ENCODE data around the gene SPATA1.

The SPATA1 gene

GRCh38 chr1:84480650-84481049 is 25.5 kb upstream of the SPATA1 start:
- DNase-seq (ENCODE audit: low spot score) = peak; percentile 34
- in situ Hi-C loops (cut with MboI; ENCODE audit: low pct_unique_long_range_greater_than_20kb, low sequenced_read_pairs, unreplicated experiment) = no loop called here
- TF ChIP-seq CTCF (IDR thresholded peaks at IDR 0.05; ENCODE audit: extremely low read depth, insufficient read depth, missing control alignments) = no peak

GRCh38 chr1:84481317-84481716 is 24.9 kb upstream of the SPATA1 start:
- no peak for TF ChIP-seq CTCF (IDR thresholded peaks at IDR 0.05; ENCODE audit: extremely low read depth, insufficient read depth, missing control alignments)
- in situ Hi-C loops (cut with MboI; ENCODE audit: low pct_unique_long_range_greater_than_20kb, low sequenced_read_pairs, unreplicated experiment) = no loop called here
- DNase-seq (ENCODE audit: low spot score) = no peak

- TF ChIP-seq CTCF (IDR thresholded peaks at IDR 0.05; ENCODE audit: extremely low read depth, insufficient read depth, missing control alignments) = no peak
- in situ Hi-C loops (cut with MboI; ENCODE audit: low pct_unique_long_range_greater_than_20kb, low sequenced_read_pairs, unreplicated experiment) = no loop called here
- DNase-seq (ENCODE audit: low spot score) = no peak
Observed at GRCh38 chr1:84488107-84488506, 18.1 kb upstream of the SPATA1 start.

- no peak for DNase-seq (ENCODE audit: low spot score)
- no peak for TF ChIP-seq CTCF (IDR thresholded peaks at IDR 0.05; ENCODE audit: extremely low read depth, insufficient read depth, missing control alignments)
- in situ Hi-C loops (cut with MboI; ENCODE audit: low pct_unique_long_range_greater_than_20kb, low sequenced_read_pairs, unreplicated experiment) = no loop called here
Observed at GRCh38 chr1:84489766-84490165, 16.4 kb upstream of the SPATA1 start.

GRCh38 chr1:84492726-84493125 is 13.5 kb upstream of the SPATA1 start:
- no peak for DNase-seq (ENCODE audit: low spot score)
- in situ Hi-C loops (cut with MboI; ENCODE audit: low pct_unique_long_range_greater_than_20kb, low sequenced_read_pairs, unreplicated experiment) = no loop called here
- TF ChIP-seq CTCF (IDR thresholded peaks at IDR 0.05; ENCODE audit: extremely low read depth, insufficient read depth, missing control alignments) = no peak

GRCh38 chr1:84493747-84494146 is 12.4 kb upstream of the SPATA1 start:
- no peak for DNase-seq (ENCODE audit: low spot score)
- in situ Hi-C loops (cut with MboI; ENCODE audit: low pct_unique_long_range_greater_than_20kb, low sequenced_read_pairs, unreplicated experiment) = no loop called here
- no peak for TF ChIP-seq CTCF (IDR thresholded peaks at IDR 0.05; ENCODE audit: extremely low read depth, insufficient read depth, missing control alignments)

- no peak for TF ChIP-seq CTCF (IDR thresholded peaks at IDR 0.05; ENCODE audit: extremely low read depth, insufficient read depth, missing control alignments)
- no peak for DNase-seq (ENCODE audit: low spot score)
- in situ Hi-C loops (cut with MboI; ENCODE audit: low pct_unique_long_range_greater_than_20kb, low sequenced_read_pairs, unreplicated experiment) = no loop called here
Observed at GRCh38 chr1:84496498-84496897, 9.7 kb upstream of the SPATA1 start.
